Activated T-cell treated with anti-CD3 and anti-CD28 coated beads for 1 hour (primary cell): ENCODE results near the gene DAAM1.

Experiments used
- DNase-seq: peaks from one replicate; pipeline ENCODE4 v3.0.0-alpha.2; 2020; ENCODE audit warnings: low read depth

DAAM1 gene

DNA sequence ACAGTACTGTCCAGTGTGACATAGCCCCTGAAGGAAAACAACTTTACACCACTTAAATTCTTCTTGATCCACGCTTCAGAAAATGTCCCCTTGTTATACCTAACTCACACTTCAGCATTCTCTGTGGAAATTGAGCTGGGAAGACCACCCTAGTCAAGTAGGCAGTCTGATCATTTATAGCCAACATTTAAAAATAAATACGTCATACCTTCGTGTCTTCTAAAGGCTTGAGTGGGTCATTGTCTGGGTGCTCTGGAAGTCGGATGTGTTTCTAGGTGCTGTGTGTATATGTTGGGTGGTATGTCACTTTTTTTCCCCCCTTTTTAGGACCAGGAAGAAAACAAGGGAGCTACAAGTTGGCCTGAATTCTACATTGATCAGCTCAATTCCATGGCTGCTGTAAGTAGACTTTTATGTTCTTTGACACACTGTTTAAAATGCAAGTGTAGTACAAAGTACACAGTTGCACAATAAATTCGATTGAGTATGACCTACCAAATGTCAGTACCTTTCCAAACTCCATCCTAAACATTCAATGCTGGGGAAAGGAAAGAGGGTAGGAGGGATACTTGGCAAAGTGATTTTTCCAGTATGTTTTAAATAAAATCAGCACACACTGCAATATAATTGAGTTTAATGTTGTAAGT, 126.6 kb downstream of the DAAM1 start:
- no peak for DNase-seq

DNA sequence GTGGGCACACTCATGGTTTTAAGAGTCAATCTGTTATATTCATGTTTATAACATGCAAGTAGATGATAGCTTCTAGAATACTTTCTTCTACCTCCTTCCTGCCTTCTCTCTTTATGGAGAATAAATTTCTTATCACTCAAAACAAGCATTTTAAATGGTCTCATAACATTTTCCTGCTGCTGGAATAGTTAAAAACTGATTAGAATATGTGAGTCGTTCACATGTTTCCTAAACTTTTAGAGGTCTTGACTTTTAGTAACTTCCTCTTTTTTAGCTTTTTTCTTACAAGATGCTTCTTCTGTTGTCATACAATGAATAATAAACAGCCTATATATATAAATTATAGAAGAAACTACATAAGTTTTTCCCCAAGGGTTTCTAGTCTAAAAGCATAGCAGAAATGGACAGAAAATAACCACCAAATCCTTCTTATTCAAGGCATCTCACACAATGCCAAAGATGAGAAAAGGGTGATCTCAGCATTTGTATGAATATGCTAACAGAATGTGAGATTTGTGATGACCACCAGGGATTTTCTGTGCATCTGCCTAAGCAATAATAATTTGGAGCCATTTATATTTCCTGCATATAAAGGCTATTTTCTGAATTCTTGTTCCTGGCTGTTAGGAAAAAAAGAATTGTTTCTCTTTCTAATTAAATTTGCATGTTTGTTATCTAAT, 127.8 kb downstream of the DAAM1 start:
- DNase-seq = no peak

GRCh38 chr14:59317346-59317745, 128.9 kb downstream of the DAAM1 start:
- no peak for DNase-seq

DNA sequence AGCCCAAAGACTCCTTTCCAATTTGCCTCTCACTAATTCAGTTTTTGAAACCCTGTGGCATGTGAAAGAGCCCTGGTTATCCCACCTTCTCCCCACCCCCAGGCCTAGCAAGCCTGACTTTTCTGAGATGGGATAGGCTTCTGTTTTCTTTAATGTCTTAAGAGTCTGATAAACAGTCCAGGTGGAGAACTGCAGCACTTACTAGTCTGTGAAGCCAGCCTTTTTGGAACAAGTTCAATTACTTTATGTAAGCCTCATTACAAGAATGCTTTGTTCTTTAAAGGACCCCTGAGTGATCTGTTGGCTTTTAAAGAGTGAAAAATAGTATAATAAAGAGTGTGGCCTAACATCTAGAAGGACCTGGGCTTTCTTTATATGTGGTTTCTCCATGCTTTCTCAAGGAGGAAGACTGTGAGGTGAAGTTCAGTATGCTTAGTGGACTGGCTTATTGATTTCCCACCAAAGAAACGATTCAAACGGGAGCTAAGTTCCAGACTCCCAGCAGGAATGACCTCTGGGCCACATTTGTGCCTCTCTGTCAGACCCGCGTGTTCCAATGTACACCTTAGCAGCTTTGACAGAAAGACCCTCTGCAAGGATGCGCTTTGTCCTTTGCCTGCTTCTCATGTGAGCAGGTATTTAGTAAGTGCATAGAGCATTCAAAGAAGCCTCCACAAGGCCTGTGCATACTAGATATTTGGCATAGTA, 129.5 kb downstream of the DAAM1 start:
- no peak for DNase-seq

DNA sequence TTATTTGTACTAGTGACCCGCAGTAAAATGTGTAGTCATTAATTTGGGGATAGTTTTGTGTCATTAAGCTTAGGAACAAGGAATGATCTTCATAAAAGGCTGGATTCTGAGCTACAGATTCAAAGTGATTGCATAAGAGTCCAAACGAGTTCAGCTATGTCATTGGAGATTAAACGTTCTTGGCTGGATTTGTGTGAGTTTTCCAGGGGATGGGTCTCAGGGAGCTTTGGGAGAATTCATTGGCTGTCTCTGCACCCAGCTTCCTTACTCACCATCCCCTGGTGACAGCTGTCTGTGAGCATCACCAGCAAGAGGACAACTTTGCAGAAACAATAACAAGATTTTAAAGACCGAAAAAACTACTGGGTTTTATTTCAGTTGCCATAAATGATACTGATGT, 130.4 kb downstream of the DAAM1 start:
- no peak for DNase-seq

DNA sequence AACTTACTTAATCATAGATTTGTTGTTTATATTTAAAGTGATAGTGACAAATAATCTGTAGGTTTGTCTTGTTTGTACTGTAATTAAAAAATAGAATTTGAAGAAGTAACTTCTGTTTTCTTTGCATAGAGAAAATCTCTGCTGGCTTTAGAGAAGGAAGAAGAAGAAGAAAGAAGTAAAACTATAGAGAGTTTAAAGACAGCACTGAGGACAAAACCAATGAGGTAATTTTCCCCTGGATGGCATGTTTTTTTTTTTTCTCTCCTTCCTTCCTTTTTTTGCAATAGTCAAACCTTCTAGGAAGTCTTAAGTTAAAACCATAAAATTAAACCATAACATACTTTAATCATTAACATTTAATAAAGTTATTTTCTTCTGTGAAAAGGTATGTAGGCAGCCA, 131.9 kb downstream of the DAAM1 start:
- DNase-seq = no peak

DNA sequence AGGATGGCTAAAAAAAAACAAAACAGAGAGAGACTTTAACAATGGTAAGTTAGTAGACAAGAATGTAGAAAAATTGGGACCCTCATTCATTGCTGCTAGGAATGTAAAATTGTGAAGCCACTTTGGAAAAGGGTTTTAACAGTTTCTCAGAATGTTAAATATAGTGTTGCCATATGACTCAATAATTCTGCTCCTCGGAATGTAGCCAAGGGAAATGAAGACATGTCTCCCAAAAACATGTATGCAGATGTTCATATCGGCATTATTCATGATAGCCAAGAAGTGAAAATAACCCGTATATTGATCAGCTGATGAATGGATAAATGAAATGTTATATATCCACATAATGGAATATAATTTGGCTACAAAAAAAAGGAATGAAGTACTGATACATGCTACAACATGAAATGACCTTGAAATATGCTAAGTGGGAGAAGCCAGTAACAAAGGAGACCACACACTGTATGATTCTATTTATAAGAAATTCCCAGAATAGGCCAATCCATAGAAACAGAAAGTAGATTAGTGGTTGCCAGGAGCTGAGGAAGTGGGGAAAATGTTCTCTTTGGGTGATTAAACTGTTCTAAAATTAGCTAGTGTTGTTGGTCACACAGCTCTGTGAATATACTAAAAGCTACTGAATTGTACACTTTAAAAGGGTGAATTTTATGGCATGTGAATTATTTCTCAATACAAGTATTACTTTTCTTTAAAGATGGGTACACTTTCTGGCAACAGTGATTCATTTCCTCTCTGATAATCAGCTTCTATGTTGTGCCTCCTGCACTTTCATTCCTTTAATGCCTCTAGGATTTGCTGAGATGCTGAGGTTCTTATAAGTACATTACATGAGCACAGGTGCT, 132.5 kb downstream of the DAAM1 start:
- no peak for DNase-seq

- no peak for DNase-seq
These were observed 133.1 kb downstream of the DAAM1 start for GRCh38 chr14:59321626-59321949.

GRCh38 chr14:59325906-59326305, 137.4 kb downstream of the DAAM1 start:
- no peak for DNase-seq

- no peak for DNase-seq
These were observed 140.0 kb downstream of the DAAM1 start for GRCh38 chr14:59328454-59328853.

GRCh38 chr14:59330455-59330854, 142.0 kb downstream of the DAAM1 start:
- DNase-seq = no peak

GRCh38 chr14:59331217-59331616, 142.8 kb downstream of the DAAM1 start:
- DNase-seq = no peak

GRCh38 chr14:59332727-59333126, 144.3 kb downstream of the DAAM1 start:
- no peak for DNase-seq

DNA sequence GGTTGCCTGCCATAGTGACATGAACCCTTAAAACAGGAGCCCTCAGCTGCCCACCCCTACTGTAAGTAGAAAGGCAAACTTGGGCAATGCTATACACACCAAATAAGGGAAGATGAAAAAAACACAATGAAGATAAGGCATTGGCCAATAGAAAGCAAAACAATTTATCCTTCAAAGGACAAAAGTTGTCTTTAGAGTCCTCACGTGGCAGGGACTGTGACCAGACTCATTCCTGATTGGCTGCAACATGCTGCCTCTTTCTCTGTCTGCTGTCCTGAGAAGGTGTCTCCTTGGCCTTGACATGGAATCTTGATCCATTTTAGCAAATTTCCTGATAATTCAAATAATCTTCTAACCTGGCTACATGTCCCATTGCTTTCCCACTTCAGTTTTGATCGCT, 144.8 kb downstream of the DAAM1 start:
- no peak for DNase-seq

GRCh38 chr14:59333668-59334067, 145.2 kb downstream of the DAAM1 start:
- DNase-seq = no peak

DNA sequence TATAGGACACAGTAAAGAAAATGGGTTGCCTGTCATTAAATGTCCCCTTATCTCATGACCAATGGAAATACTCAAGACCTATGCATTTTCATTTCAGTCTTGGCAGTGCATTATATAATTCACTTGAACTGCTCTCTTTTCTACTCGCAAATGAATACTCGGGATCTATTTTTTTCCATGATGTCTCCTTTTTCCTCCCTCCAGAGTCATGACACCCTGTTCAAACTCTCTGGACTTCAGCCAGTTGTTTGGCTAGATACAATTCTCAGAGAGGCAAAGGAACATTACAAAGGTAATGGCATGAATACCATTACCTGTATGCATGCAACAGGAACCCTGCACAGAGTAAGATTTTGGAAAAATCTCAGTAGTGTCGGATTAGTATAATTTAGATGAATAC, 145.8 kb downstream of the DAAM1 start:
- no peak for DNase-seq

DNA sequence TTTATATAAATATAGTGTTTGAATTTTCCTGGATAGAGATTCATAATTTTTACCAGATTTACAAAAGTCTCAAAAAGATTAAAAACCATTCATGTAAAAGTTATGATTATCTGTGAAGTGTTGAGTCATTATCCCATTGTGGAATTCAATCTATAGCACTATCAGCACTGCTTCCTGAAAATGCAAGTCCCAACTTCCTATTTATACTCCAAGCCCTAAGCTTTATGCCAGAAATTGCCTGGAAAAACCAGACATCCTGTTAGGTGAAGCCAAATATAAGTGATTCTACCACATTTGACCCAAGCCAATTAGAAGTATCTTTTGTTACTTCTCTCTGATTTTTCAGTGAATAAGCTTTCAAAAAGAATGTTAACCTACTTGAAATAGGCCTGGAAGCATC, 147.6 kb downstream of the DAAM1 start:
- no peak for DNase-seq

DNA sequence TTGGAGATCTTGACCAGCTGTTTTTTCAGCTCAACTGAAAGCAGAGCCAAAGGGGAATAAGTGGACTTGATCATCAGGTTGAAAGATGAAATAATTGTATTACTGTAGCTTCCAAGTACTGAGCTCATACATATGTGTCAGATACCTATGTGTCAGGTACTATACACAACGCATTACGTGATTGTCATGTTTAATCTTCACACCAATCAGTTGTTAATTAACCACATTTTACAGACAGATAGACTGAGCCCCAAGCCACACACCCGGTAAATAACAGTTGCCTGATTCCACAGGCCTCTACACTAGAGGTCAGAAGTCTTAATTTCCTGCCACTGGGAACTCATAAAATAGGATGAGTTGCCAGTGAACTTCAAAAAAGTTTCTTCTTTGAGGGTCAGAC, 148.2 kb downstream of the DAAM1 start:
- no peak for DNase-seq

DNA sequence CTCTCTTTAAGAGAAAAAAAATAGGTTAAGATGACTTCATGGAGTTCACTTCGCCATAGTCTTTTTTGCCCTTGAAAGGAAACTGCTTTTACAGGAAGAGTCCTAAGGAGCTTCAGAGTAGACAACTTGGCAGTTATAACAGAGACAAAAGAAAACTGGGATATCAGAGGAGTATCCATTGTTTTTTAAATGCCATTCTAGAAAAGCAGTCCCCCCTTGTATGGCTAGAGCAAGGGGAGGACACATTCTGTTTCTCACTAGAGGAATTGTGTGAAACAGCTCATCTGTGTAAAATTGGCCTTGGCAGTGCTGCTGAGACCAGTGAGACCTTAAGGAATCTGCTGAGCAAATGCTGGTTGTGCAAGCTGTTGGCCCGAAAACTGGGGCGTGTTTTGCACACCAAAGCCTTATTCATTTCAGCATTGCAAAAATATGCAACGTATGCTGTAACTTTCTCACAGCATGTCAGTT, 148.7 kb downstream of the DAAM1 start:
- DNase-seq = no peak

DNA sequence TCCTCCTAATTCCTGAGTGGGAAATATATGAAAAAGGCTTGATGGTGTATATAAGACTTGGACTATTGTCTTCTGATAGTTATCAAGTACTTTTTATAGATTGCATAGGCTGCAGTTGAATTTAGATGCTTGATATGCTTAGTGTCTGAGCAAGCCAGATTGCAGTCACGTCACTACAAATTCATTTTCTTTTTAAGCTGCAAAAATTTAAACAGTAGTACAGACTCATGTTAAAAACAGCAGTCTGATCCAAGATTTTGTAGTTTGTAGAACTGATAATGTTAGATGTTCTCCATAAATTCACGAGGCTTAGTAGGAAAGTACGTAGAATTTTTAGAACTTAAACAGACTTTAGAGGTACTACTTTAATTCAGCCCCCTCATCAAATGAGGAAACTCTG, 150.3 kb downstream of the DAAM1 start:
- no peak for DNase-seq

GRCh38 chr14:59339524-59340330, 151.3 kb downstream of the DAAM1 start:
- DNase-seq = no peak
